NB4 (cell line): ENCODE measurements around the gene ACOX1.
A peak's percentile ranks its signal among the peaks of the same experiment; 100 is the strongest.

Experiments
- DNase-seq: peaks from one replicate; pipeline ENCODE4 v3.0.0; 2010; ENCODE audit warnings: low read depth
- H3K4me3 ChIP-seq: one replicate; pipeline ENCODE4 v1.5.1; 2011; ENCODE audit warnings: mild to moderate bottlenecking, low read depth, low read length, moderate library complexity
- MYC ChIP-seq: IDR thresholded peaks from 2 replicates; pipeline ENCODE4 v1.6.1; 2011; ENCODE audit warnings: low read depth, low read length
- POLR2A ChIP-seq: IDR thresholded peaks from 2 replicates; pipeline ENCODE4 v1.6.1; 2011; ENCODE audit warnings: mild to moderate bottlenecking; ENCODE audit not compliant: insufficient read length; ENCODE audit errors: extremely low read depth
- TF ChIP-seq, protein P1 (sequence below): IDR thresholded peaks from one replicate; pipeline ENCODE4 v1.5.1; 2012; ENCODE audit warnings: low read depth, low read length
- TF ChIP-seq, protein P2 (sequence below): IDR thresholded peaks from 2 replicates; pipeline ENCODE4 v1.6.1; 2011; ENCODE audit warnings: low read depth, low read length

ACOX1 gene

DNA sequence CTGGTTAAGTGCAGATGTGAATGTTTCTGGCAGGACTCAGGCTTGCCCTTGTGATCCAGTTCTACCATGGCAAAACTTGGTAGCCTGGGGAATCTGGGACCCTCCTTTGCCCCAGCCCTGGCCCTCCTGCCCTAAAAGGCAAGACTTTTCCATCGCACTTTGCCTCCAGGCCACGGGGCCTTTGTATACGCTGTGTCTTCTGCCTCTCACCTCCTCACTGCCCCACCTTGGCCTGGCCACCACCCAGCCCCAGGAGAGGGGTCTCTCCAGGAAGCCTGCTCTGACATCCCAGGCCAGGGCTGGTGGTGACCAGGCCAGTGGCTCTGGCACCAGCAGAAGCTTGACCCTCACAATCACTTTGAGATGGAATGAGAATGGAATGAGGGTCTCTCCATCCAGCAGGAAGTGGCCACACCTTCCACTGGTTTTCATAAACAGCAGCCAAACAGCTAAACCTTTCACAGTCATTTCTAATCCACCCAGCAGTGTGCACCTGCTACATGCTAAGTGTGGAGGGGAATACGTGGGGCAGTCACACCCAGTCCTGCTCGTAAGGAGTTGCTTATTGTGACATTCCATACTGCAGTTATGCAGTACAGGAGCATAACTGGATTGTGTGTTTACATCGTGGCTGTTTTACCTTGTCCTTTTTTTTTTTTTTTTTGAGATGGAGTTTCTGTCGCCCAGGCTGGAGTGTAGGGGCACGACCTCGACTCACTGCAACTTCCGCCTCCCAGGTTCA, 72.7 kb downstream of the ACOX1 start:
- DNase-seq: no peak
- no peak overlapping the region for H3K4me3 ChIP-seq
- TF ChIP-seq MYC: no peak
- TF ChIP-seq, protein P1, sequence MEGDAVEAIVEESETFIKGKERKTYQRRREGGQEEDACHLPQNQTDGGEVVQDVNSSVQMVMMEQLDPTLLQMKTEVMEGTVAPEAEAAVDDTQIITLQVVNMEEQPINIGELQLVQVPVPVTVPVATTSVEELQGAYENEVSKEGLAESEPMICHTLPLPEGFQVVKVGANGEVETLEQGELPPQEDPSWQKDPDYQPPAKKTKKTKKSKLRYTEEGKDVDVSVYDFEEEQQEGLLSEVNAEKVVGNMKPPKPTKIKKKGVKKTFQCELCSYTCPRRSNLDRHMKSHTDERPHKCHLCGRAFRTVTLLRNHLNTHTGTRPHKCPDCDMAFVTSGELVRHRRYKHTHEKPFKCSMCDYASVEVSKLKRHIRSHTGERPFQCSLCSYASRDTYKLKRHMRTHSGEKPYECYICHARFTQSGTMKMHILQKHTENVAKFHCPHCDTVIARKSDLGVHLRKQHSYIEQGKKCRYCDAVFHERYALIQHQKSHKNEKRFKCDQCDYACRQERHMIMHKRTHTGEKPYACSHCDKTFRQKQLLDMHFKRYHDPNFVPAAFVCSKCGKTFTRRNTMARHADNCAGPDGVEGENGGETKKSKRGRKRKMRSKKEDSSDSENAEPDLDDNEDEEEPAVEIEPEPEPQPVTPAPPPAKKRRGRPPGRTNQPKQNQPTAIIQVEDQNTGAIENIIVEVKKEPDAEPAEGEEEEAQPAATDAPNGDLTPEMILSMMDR: no peak
- no peak for TF ChIP-seq POLR2A
- TF ChIP-seq, protein P2, sequence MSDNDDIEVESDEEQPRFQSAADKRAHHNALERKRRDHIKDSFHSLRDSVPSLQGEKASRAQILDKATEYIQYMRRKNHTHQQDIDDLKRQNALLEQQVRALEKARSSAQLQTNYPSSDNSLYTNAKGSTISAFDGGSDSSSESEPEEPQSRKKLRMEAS: no peak

DNA sequence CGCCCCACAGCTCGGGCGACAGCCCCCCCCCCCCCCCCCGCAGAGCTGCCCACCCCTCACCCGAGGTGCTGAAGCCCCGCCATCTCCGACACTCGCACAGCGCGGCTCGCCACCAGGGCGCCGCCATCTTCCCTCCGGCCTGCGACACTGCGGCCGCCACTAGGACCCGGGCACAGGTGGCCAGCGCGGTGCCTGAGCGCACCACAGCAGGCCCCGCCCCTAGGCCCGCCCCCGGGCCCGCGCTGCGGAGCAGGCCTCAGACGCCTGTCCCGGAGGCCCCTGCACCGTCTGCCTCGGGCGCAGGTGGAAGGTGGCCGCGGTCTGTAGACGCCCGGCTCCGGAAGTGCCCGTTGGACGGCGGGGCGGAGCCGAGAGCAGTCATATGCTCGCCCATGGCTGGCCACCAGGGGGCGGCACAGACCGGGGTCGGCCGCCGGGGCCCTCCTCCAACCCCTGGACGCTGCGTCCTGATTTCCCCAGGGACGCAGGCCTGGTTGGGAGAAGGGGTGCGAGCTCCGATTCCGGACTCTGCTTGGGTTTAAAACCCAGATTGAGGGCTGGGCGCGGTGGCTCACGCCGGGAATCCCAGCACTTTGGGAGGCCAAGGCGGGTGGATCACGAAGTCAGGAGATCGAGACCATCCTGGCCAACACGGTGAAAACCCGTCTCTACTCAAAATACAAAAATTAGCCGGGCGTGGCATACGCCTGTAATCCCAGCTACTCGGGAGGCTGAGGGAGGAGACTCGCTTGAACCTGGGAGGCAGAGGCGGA, 74.0 kb downstream of the ACOX1 start, which contains the start of gene MRPL38:
MRPL38 (minus strand) TSS at position 136 of the 773 bp plus-strand sequence; CDS start at position 127, 9 bp downstream.
- TF ChIP-seq, protein P2: peak; percentile 84
- peak; percentile 57 for TF ChIP-seq POLR2A
- TF ChIP-seq, protein P1: peak; percentile 63
- peak; percentile 84 for TF ChIP-seq MYC
- peak within 1 kb of the TSS; percentile 79 for H3K4me3 ChIP-seq
- DNase-seq: peak; percentile 97

DNA sequence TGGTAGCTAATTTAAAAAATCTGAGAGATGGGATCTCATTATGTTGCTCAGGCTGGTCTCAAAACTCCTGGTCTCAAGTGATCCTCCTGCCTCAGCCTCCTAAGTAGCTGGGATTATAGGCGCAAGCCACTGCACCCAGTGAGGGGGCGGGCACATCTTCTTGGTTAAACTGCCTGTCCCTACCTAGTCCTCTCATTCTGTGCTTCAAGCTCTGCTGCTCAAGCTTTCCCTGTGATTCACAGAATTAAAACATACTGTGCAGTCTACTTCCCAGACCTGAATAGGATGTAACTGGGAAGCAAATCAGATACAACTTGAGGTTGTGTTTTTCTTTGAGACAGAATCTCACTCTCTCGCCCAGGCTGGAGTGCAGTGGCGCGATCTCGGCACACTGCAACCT, 76.6 kb downstream of the ACOX1 start:
- no peak for DNase-seq
- no peak overlapping the region for H3K4me3 ChIP-seq
- TF ChIP-seq, protein P1: no peak
- TF ChIP-seq POLR2A (no peak), MYC (no peak)

DNA sequence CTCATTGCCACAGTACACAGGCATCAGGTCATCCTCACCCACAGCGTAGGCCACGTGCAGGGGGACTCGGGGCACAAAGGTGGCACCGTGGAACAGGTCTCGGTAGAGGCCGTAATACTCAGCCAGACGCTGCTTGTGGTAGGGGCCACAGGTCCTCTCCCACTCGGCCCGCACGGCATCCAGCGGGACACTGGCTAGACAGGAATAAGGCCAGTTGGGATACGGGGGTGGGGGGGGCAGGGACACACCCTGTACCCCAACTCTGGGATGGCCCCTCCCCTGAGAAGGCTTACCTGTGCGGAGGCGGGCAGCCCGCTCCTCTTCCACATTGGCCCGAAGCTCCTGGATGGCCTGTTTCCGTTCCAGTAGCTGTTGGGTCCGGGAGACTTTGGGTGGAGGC, 77.2 kb downstream of the ACOX1 start:
- H3K4me3 ChIP-seq: no peak overlapping the region
- DNase-seq: no peak
- TF ChIP-seq, protein P2: no peak
- TF ChIP-seq, protein P1: no peak
- TF ChIP-seq POLR2A: no peak
- TF ChIP-seq MYC: no peak

DNA sequence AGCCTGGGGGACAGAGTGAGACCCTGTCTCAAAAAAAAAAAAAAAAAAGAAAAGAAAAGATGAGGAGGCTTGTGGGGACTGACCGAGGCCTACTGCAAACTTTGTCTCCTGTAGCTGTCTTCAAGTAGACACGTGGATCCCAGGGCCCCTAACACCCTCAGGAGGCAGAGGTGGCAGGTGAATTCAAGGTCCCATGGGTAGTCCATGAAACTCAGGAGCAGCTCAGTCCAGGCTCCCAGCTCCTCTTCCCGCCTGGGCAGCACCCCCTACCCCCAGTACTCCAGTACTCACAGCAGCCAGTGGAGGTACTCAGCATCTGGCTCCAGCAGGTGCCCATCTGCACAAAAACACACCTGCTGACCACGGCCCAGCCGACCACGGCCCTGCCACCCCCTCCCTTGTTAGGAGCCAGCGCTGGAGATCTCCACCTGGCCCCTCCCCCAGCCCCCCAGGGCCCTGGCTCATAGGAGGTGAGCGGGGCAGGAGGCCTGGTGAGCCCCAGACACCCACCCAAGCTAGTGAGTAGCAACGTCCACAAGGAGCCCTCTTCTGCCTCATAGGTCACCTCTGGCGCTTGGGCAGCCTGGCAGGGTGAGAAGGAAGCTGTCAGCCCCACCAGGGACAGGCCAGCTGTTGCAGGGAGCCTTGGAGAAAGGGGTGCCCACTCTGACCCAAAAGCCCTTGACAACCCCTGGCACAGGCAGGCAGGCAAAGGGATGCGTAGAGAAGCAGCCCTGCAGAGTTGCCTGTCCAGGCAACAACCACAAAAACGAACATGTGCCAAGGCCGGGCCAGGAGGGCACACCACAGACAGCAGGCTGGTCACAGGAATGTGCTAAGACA, 78.1 kb downstream of the ACOX1 start:
- DNase-seq: no peak
- no peak for TF ChIP-seq POLR2A
- no peak overlapping the region for H3K4me3 ChIP-seq
